Endodermal cell (in vitro differentiated cells): ENCODE data around the gene CLEC2L. TPM values are rescaled to one million over a fixed set of nuclear protein-coding genes. Genes with fewer than 3 reads are reported as not detected.

Source experiments
- DNase-seq: peaks from one replicate; pipeline ENCODE4 v3.0.0-alpha.2; 2017
- H3K27ac ChIP-seq: 2 replicates; pipeline ENCODE4 v1.5.1; 2013; ENCODE audit warnings: mild to moderate bottlenecking, low read depth, low read length, moderate library complexity
- H3K27me3 ChIP-seq: 2 replicates; pipeline ENCODE4 v1.6.1; 2013; ENCODE audit warnings: mild to moderate bottlenecking, low read length, moderate library complexity; ENCODE audit not compliant: insufficient read depth, control insufficient read depth, poor library complexity, severe bottlenecking
- H3K36me3 ChIP-seq: 2 replicates; pipeline ENCODE4 v1.7.0; 2013; ENCODE audit warnings: mild to moderate bottlenecking, low read length, moderate library complexity; ENCODE audit not compliant: control insufficient read depth, insufficient read depth
- H3K4me1 ChIP-seq: one replicate; pipeline ENCODE4 v1.7.0; 2013; ENCODE audit warnings: low read length; ENCODE audit not compliant: control insufficient read depth, insufficient read depth
- H3K4me3 ChIP-seq: 2 replicates; pipeline ENCODE4 v1.5.1; 2013; ENCODE audit warnings: mild to moderate bottlenecking, low read length, moderate library complexity
- H3K9ac ChIP-seq: 2 replicates; pipeline ENCODE4 v1.6.1; 2013; ENCODE audit warnings: mild to moderate bottlenecking, low read length, moderate library complexity; ENCODE audit not compliant: poor library complexity, severe bottlenecking; ENCODE audit errors: extremely low read depth
- H3K9me3 ChIP-seq: 2 replicates; pipeline ENCODE4 v1.6.1; 2013; ENCODE audit warnings: mild to moderate bottlenecking, low read length, moderate library complexity; ENCODE audit not compliant: control insufficient read depth
- H3K27ac Mint-ChIP-seq: 2 replicates; pipeline ENCODE4 v1.8.0; 2020; ENCODE audit warnings: mixed read lengths
- H3K27me3 Mint-ChIP-seq: 2 replicates; pipeline ENCODE4 v1.8.0; 2021; ENCODE audit warnings: mild to moderate bottlenecking, mixed read lengths; ENCODE audit not compliant: insufficient read depth
- H3K36me3 Mint-ChIP-seq: 2 replicates; pipeline ENCODE4 v1.8.0; 2020; ENCODE audit warnings: low read depth, mixed read lengths
- H3K4me1 Mint-ChIP-seq: 2 replicates; pipeline ENCODE4 v1.8.0; 2020; ENCODE audit warnings: mixed read lengths
- H3K4me3 Mint-ChIP-seq: 2 replicates; pipeline ENCODE4 v1.8.0; 2020; ENCODE audit warnings: mild to moderate bottlenecking, moderate library complexity, mixed read lengths
- H3K9me3 Mint-ChIP-seq: 2 replicates; pipeline ENCODE4 v1.8.0; 2020; ENCODE audit warnings: mild to moderate bottlenecking, mixed read lengths
- WGBS, 2 experiments: methylation state at CpG; one replicate each; pipeline versions ENCODE4 v1.1.5 to v1.1.7; 2013; ENCODE audit warnings: missing lambda C conversion rate in 2 of 2, mixed read lengths in 1 of 2; ENCODE audit not compliant: insufficient coverage in 1 of 2, insufficient read length in 1 of 2; 5-methylcytosine and 5-hydroxymethylcytosine counted together
- total RNA-seq, 2 donors: library from RNA; stranded (reverse); fragmentation: NEBNext Ultra II Directional in 1 of 2; extraction: Animal tissue kit (Norgen Biotek cat#: 25700) in 1 of 2; gene quantifications; 2 replicates in 1 of 2; 3 replicates in 1 of 2; pipeline ENCODE4 v1.2.1, GENCODE V29; 2021
- TF ChIP-seq, protein P1 (sequence below): fragments of 200-600 bp; sonication (generic); conservative IDR thresholded peaks from 2 replicates; pipeline ENCODE4 v1.5.0; 2021; ENCODE audit warnings: antibody characterized with exemption, mild to moderate bottlenecking

Gene CLEC2L
- total RNA-seq, 2 donors from 2014 or later, result 1.2 to 1.5 TPM

DNA sequence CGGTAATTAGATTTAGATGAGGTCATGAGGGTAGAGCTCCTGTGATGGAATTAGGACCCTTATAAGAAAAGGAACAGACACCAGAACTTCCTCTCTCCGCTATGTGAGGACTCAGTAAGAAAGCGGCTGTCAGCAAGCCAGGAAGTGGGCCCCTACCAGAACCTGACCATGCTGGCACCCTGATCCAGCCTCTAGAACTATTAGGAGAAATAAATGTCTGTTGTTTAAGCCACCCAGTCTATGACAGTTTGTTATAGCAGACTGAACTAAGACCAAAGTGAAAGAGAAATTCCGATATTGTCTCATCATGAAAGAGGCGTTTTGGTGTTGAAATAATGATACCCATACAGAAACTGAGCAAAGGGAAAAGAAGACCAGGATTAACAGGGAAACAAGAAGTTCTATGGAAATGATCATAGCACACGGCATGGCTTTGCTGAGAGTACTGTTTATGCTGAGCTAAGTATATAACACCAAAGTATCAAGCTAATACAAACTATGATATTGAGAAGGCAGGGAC is 9.2 kb downstream of the CLEC2L start:
- H3K36me3 ChIP-seq, result no peaks in the 10 kb centered on the region
- Mint-ChIP-seq H3K27me3 (peaks cover 24% of the 10 kb centered on the region), H3K4me1 (peaks cover 8% of the 10 kb centered on the region), H3K4me3 (no peak overlapping the region), H3K36me3 (no peaks in the 10 kb centered on the region), H3K27ac (no peak overlapping the region), H3K9me3 (no peaks in the 10 kb centered on the region)
- no peak overlapping the region for H3K9ac ChIP-seq
- no peaks in the 10 kb centered on the region for H3K9me3 ChIP-seq
- H3K4me3 ChIP-seq, result no peak overlapping the region
- no peaks in the 10 kb centered on the region for H3K4me1 ChIP-seq
- DNase-seq, result no peak
- H3K27ac ChIP-seq, result no peak overlapping the region
- TF ChIP-seq, protein P1, sequence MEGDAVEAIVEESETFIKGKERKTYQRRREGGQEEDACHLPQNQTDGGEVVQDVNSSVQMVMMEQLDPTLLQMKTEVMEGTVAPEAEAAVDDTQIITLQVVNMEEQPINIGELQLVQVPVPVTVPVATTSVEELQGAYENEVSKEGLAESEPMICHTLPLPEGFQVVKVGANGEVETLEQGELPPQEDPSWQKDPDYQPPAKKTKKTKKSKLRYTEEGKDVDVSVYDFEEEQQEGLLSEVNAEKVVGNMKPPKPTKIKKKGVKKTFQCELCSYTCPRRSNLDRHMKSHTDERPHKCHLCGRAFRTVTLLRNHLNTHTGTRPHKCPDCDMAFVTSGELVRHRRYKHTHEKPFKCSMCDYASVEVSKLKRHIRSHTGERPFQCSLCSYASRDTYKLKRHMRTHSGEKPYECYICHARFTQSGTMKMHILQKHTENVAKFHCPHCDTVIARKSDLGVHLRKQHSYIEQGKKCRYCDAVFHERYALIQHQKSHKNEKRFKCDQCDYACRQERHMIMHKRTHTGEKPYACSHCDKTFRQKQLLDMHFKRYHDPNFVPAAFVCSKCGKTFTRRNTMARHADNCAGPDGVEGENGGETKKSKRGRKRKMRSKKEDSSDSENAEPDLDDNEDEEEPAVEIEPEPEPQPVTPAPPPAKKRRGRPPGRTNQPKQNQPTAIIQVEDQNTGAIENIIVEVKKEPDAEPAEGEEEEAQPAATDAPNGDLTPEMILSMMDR, result no peak
- 94 to 100% methylated on average over 3 to 6 of the region's 6 CpGs for WGBS, 2 experiments
- peaks cover 6% of the 10 kb centered on the region for H3K27me3 ChIP-seq

DNA sequence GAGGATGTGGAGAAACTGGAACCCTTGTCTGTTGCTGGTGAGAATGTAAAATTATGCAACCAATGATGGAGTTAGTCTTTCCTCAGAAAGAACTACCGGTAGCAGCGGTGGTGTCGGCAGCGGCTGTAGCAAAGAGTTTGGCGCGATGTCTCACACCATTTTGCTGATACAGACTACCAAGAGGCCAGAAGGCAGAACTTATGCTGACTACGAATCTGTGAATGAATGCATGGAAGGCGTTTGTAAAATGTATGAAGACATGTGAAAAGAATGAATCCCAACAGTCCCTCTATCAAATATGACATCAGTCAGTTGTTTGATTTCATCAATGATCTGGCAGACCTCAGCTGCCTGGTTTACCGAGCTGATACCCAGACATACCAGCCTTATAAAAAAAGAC is 10.6 kb downstream of the CLEC2L start:
- H3K9ac ChIP-seq, result no peak overlapping the region
- no peaks in the 10 kb centered on the region for H3K9me3 ChIP-seq
- Mint-ChIP-seq H3K27me3 (peaks cover 13% of the 10 kb centered on the region), H3K9me3 (no peaks in the 10 kb centered on the region), H3K27ac (no peak overlapping the region), H3K36me3 (no peaks in the 10 kb centered on the region), H3K4me3 (no peak overlapping the region), H3K4me1 (peaks cover 8% of the 10 kb centered on the region)
- TF ChIP-seq, protein P1, result no peak
- no peak overlapping the region for H3K27ac ChIP-seq
- no peak for DNase-seq
- H3K4me1 ChIP-seq, result no peaks in the 10 kb centered on the region
- 94 to 95% methylated on average over 8 of the region's 9 CpGs for WGBS, 2 experiments
- peaks cover 2% of the 10 kb centered on the region for H3K27me3 ChIP-seq
- H3K4me3 ChIP-seq, result no peak overlapping the region
- H3K36me3 ChIP-seq, result no peaks in the 10 kb centered on the region

DNA sequence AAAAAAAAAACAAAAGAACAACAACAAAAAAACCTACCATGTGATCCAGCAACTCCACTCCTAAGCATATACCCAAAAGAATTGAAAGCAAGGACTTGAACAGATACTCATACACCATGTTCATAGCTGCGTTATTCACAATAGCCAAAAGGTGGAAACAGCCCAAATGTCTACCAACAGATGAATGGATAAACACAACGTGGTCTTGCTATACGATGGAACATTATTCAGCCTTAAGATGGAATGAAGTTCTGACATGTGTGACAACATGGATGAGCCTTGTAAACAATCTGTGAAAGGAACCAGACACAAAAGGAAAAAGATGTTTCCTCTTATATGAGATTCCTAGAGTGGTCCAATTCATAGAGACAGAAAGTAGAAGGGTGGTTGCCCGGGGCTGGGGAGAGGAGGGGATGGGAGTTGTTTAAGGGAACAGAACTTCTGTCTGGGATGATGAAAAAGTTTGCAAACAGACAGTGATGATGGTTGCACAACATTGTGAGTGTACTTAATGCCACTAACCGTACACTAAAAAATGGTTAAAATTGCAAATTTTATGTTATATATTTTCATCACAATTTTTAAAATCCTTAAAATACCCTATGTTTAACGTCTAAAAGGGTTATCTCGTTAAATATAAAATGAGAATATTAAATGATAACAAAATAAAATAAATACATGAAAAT is 11.6 kb downstream of the CLEC2L start:
- TF ChIP-seq, protein P1, result no peak
- H3K27me3 Mint-ChIP-seq, result peaks cover 9% of the 10 kb centered on the region
- H3K4me3 ChIP-seq, result no peak overlapping the region
- no peaks in the 10 kb centered on the region for H3K9me3 Mint-ChIP-seq
- H3K4me1 Mint-ChIP-seq, result peaks cover 8% of the 10 kb centered on the region
- no peaks in the 10 kb centered on the region for H3K4me1 ChIP-seq
- no peak overlapping the region for H3K9ac ChIP-seq
- H3K36me3 ChIP-seq, result no peaks in the 10 kb centered on the region
- H3K4me3 Mint-ChIP-seq, result no peak overlapping the region
- 94% methylated on average over 4 of the region's 7 CpGs for WGBS, 2 experiments
- H3K9me3 ChIP-seq, result no peaks in the 10 kb centered on the region
- no peaks in the 10 kb centered on the region for H3K36me3 Mint-ChIP-seq
- H3K27ac ChIP-seq, result no peak overlapping the region
- DNase-seq, result no peak
- no peak overlapping the region for H3K27ac Mint-ChIP-seq
- H3K27me3 ChIP-seq, result no peaks in the 10 kb centered on the region
